PC-9 (cell line): Measurements from ENCODE around the gene KRTAP5-6.

Experiments
- CTCF ChIP-seq: fragments of 200-600 bp; sonication (generic); conservative IDR thresholded peaks from 2 replicates; pipeline ENCODE4 v1.6.1; 2017; ENCODE audit warnings: mixed run types, antibody characterized with exemption, mild to moderate bottlenecking, moderate library complexity
- EZH2 ChIP-seq: fragments of 200-600 bp; sonication (generic); IDR thresholded peaks from 2 replicates; pipeline ENCODE4 v1.8.0; 2017; ENCODE audit warnings: antibody characterized with exemption, low read depth

GRCh38 chr11:1648653-1649420 lies 48.2 kb upstream of the KRTAP5-6 start:
- no peak for TF ChIP-seq CTCF
- no peak for TF ChIP-seq EZH2
